Keratinocyte (primary cell): Measurements from ENCODE around the gene MCAM. TPM values are rescaled to one million over a fixed set of nuclear protein-coding genes. Genes with fewer than 3 reads are reported as not detected.

Experiments used
- DNase-seq: peaks from one replicate; pipeline ENCODE4 v3.0.0-alpha.2; 2011; ENCODE audit warnings: low read depth, missing footprints, low spot score
- FAIRE-seq: peaks from 2 replicates; lab custom pipeline; 2011; peaks lifted over from hg19 to GRCh38; lab: Jason Lieb, UNC
- H2AFZ ChIP-seq: 2 replicates; pipeline ENCODE4 v1.6.0; 2012; ENCODE audit warnings: low read length, control low read depth, inconsistent platforms; ENCODE audit not compliant: control insufficient read depth
- H3K27ac ChIP-seq: 2 replicates; pipeline ENCODE4 v1.5.1; 2011; ENCODE audit warnings: low read length; ENCODE audit not compliant: control insufficient read depth, insufficient read depth
- H3K27me3 ChIP-seq: 3 replicates; pipeline ENCODE4 v1.6.0; 2011; ENCODE audit warnings: low read length; ENCODE audit not compliant: control insufficient read depth, insufficient read depth; ENCODE audit errors: extremely low read depth
- H3K36me3 ChIP-seq, 2 experiments: 2 replicates in 1 of 2; 3 replicates in 1 of 2; pipeline ENCODE4 v1.5.1; 2011; ENCODE audit warnings: low read length in 2 of 2, mild to moderate bottlenecking in 1 of 2; ENCODE audit not compliant: control insufficient read depth in 2 of 2, insufficient read depth in 2 of 2; ENCODE audit errors: extremely low read depth in 1 of 2
- H3K4me1 ChIP-seq: 3 replicates; pipeline ENCODE4 v1.5.1; 2011; ENCODE audit warnings: low read length; ENCODE audit not compliant: control insufficient read depth, insufficient read depth; ENCODE audit errors: extremely low read depth
- H3K4me2 ChIP-seq: 3 replicates; pipeline ENCODE4 v1.6.0; 2011; ENCODE audit warnings: low read depth, low read length; ENCODE audit not compliant: control insufficient read depth, insufficient read depth; ENCODE audit errors: extremely low read depth
- H3K4me3 ChIP-seq, 3 experiments: fragments of 200-600 bp in 1 of 3; sonication (generic) in 1 of 3; 2 replicates in 2 of 3; 3 replicates in 1 of 3; pipeline ENCODE4 v1.5.1; 2011 to 2016; ENCODE audit warnings: low read length in 3 of 3, mild to moderate bottlenecking in 3 of 3, control low read depth in 2 of 3, inconsistent platforms in 1 of 3, low read depth in 1 of 3, mixed read lengths in 1 of 3, mixed run types in 1 of 3, moderate library complexity in 1 of 3; ENCODE audit not compliant: control insufficient read depth in 2 of 3, insufficient read depth in 2 of 3; ENCODE audit errors: extremely low read depth in 1 of 3
- H3K79me2 ChIP-seq: 2 replicates; pipeline ENCODE4 v1.6.0; 2012; ENCODE audit warnings: low read length; ENCODE audit not compliant: control insufficient read depth, insufficient read depth
- H3K9ac ChIP-seq: 3 replicates; pipeline ENCODE4 v1.6.0; 2011; ENCODE audit warnings: low read length; ENCODE audit not compliant: control insufficient read depth, insufficient read depth; ENCODE audit errors: extremely low read depth
- H3K9me1 ChIP-seq: 3 replicates; pipeline ENCODE4 v1.6.0; 2011; ENCODE audit warnings: low read length; ENCODE audit not compliant: control insufficient read depth, insufficient read depth; ENCODE audit errors: extremely low read depth
- H3K9me3 ChIP-seq: 2 replicates; pipeline ENCODE4 v1.5.1; 2012; ENCODE audit warnings: low read depth, low read length; ENCODE audit not compliant: control insufficient read depth
- H4K20me1 ChIP-seq: 3 replicates; pipeline ENCODE4 v1.6.0; 2011; ENCODE audit warnings: low read length; ENCODE audit not compliant: control insufficient read depth, insufficient read depth; ENCODE audit errors: extremely low read depth
- EZH2 ChIP-seq: IDR thresholded peaks from one replicate; pipeline ENCODE4 v1.6.1; 2012; ENCODE audit warnings: inconsistent platforms, mild to moderate bottlenecking, low read length, moderate library complexity
- dilution Hi-C: fragments of 300-500 bp; cut with MboI; formaldehyde crosslinking; loops from one replicate; pipeline ENCODE4 v1.7.0; 2020; ENCODE audit warnings: low sequenced_read_pairs; ENCODE audit not compliant: extremely low pct_ligation_motif_present
- polyA plus RNA-seq, 5 experiments: library from polyadenylated mRNA; depleted of rRNA in 3 of 5; stranded (reverse) in 3 of 5; stranded (forward) in 1 of 5; unstranded in 1 of 5; fragments of >200 nt; gene quantifications; 1 replicate in 1 of 5; 2 replicates in 3 of 5; 3 replicates in 1 of 5; pipeline versions ENCODE4 v1.2.1 to v1.2.3, GENCODE V29; 2011 to 2012; ENCODE audit warnings: missing spikeins in 2 of 5, low read depth in 1 of 5, low replicate concordance in 1 of 5
- TF ChIP-seq, protein P1 (sequence below), 3 experiments: IDR thresholded peaks in 1 of 3; conservative IDR thresholded peaks in 1 of 3; optimal IDR thresholded peaks in 1 of 3; 2 replicates in 2 of 3; 3 replicates in 1 of 3; pipeline versions ENCODE3 to v1.5.1; 2011; ENCODE audit warnings: low read length in 3 of 3, mild to moderate bottlenecking in 3 of 3, moderate library complexity in 2 of 3, control low read depth in 1 of 3, inconsistent platforms in 1 of 3; ENCODE audit not compliant: insufficient read depth in 2 of 3; ENCODE audit errors: extremely low read depth in 1 of 3

The MCAM gene
- polyA plus RNA-seq, 1 donor (not counting 4 experiments of a cell fraction or from before 2014, with no cell fraction given) = 8.5 TPM

GRCh38 chr11:119351232-119351631, 34.3 kb upstream of the MCAM start:
- peaks cover 6% of the 10 kb centered on the region for H3K4me1 ChIP-seq
- no peaks in the 10 kb centered on the region for H3K9me3 ChIP-seq
- H2AFZ ChIP-seq = no peak overlapping the region
- H3K9me1 ChIP-seq = no peaks in the 10 kb centered on the region
- no peak overlapping the region for H3K4me2 ChIP-seq
- no peak overlapping the region for H3K4me3 ChIP-seq
- DNase-seq (no peak), FAIRE-seq (no peak)
- no peaks in the 10 kb centered on the region for H3K79me2 ChIP-seq
- no peak overlapping the region for H3K27ac ChIP-seq
- H4K20me1 ChIP-seq = no peaks in the 10 kb centered on the region
- H3K9ac ChIP-seq = no peak overlapping the region
- dilution Hi-C loops = no loop called here
- H3K36me3 ChIP-seq = no peaks in the 10 kb centered on the region
- H3K27me3 ChIP-seq = no peaks in the 10 kb centered on the region
- TF ChIP-seq EZH2 = no peak
- TF ChIP-seq, protein P1, sequence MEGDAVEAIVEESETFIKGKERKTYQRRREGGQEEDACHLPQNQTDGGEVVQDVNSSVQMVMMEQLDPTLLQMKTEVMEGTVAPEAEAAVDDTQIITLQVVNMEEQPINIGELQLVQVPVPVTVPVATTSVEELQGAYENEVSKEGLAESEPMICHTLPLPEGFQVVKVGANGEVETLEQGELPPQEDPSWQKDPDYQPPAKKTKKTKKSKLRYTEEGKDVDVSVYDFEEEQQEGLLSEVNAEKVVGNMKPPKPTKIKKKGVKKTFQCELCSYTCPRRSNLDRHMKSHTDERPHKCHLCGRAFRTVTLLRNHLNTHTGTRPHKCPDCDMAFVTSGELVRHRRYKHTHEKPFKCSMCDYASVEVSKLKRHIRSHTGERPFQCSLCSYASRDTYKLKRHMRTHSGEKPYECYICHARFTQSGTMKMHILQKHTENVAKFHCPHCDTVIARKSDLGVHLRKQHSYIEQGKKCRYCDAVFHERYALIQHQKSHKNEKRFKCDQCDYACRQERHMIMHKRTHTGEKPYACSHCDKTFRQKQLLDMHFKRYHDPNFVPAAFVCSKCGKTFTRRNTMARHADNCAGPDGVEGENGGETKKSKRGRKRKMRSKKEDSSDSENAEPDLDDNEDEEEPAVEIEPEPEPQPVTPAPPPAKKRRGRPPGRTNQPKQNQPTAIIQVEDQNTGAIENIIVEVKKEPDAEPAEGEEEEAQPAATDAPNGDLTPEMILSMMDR (optimal IDR thresholded peaks at IDR 0.05 in 1 of 3, IDR thresholded peaks at IDR 0.05 in 1 of 3, conservative IDR thresholded peaks at IDR 0.05 in 1 of 3; ENCODE audit: extremely low read depth in 1 of 3, insufficient read depth in 2 of 3, low read length in 3 of 3) = no peak

DNA sequence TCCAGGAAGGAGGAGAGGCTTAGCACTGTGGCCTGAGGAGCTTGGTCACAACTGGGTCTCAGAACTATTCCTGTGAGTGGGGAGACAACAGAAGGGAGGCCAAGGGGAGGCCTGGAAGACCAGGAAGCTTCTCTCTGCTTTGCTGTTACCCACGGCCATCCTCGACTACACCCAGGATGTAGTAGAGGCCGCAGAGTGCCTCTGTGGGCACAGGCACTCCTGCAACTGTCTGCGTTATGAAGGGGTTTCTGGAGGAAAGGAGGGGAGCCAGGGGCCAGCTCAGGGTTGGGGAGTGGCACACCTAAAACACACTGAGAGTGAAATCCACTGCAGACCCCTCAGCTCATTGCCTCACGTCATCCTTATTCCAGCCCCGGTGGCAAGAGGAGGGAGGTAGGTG, 33.4 kb upstream of the MCAM start:
- no peaks in the 10 kb centered on the region for H3K36me3 ChIP-seq
- no peaks in the 10 kb centered on the region for H4K20me1 ChIP-seq
- no peaks in the 10 kb centered on the region for H3K9me1 ChIP-seq
- no peak for DNase-seq
- TF ChIP-seq EZH2 = no peak
- TF ChIP-seq, protein P1 (optimal IDR thresholded peaks at IDR 0.05 in 1 of 3, IDR thresholded peaks at IDR 0.05 in 1 of 3, conservative IDR thresholded peaks at IDR 0.05 in 1 of 3; ENCODE audit: extremely low read depth in 1 of 3, insufficient read depth in 2 of 3, low read length in 3 of 3) = no peak
- H3K4me1 ChIP-seq = peaks cover 4% of the 10 kb centered on the region
- no peaks in the 10 kb centered on the region for H3K9me3 ChIP-seq
- H3K27ac ChIP-seq = no peak overlapping the region
- no peak overlapping the region for H3K9ac ChIP-seq
- no peak overlapping the region for H3K4me2 ChIP-seq
- FAIRE-seq = no peak
- no peaks in the 10 kb centered on the region for H3K27me3 ChIP-seq
- H3K79me2 ChIP-seq = no peaks in the 10 kb centered on the region
- no peak overlapping the region for H2AFZ ChIP-seq
- no peak overlapping the region for H3K4me3 ChIP-seq
- dilution Hi-C loops = no loop called here
